H1 (cell line): ENCODE results near the gene LAMP1.
A peak's percentile ranks its signal among the peaks of the same experiment; 100 is the strongest.

ENCODE experiments used
- BACH1 ChIP-seq: IDR thresholded peaks from 2 replicates; pipeline ENCODE4 v1.6.1; 2012; ENCODE audit warnings: low read length, improper control_type of control experiment
- CBX8 ChIP-seq: fragments of 300-800, 300-1000 bp; sonication (generic); IDR thresholded peaks from 2 replicates; pipeline ENCODE4 v1.7.1; 2016; ENCODE audit warnings: low read depth, low read length, borderline replicate concordance
- CEBPB ChIP-seq: IDR thresholded peaks from 2 replicates; pipeline ENCODE4 v1.6.1; 2012; ENCODE audit warnings: low read depth, low read length
- CHD2 ChIP-seq: IDR thresholded peaks from 2 replicates; pipeline ENCODE4 v1.6.1; 2012; ENCODE audit warnings: low read length, improper control_type of control experiment
- KDM4A ChIP-seq: IDR thresholded peaks from one replicate; pipeline ENCODE4 v1.7.1; 2012; ENCODE audit warnings: low read depth, mild to moderate bottlenecking, moderate library complexity, low read length, inconsistent platforms; ENCODE audit not compliant: severe bottlenecking
- POLR2A ChIP-seq, 2 experiments: IDR thresholded peaks; 1 replicate in 1 of 2; 2 replicates in 1 of 2; pipeline ENCODE4 v1.6.1; 2011; ENCODE audit warnings: low read depth in 2 of 2, low read length in 2 of 2, mild to moderate bottlenecking in 2 of 2; ENCODE audit errors: control extremely low read depth in 1 of 2
- POLR2AphosphoS5 ChIP-seq: IDR thresholded peaks from 2 replicates; pipeline ENCODE4 v1.6.1; 2011; ENCODE audit warnings: low read depth, low read length
- SP4 ChIP-seq: IDR thresholded peaks from 2 replicates; pipeline ENCODE4 v1.6.1; 2012; ENCODE audit warnings: low read length, inconsistent platforms
- TAF1 ChIP-seq: IDR thresholded peaks from 2 replicates; pipeline ENCODE4 v1.6.1; 2011; ENCODE audit warnings: mild to moderate bottlenecking, low read depth, low read length
- TEAD4 ChIP-seq: IDR thresholded peaks from 2 replicates; pipeline ENCODE4 v1.6.1; 2012; ENCODE audit warnings: low read depth, low read length, inconsistent platforms, mixed read lengths
- TF ChIP-seq, protein P1 (sequence below), 3 experiments: IDR thresholded peaks; 1 replicate in 2 of 3; 2 replicates in 1 of 3; pipeline versions ENCODE4 v1.5.1 to v1.6.1; 2011; ENCODE audit warnings: low read length in 3 of 3, mild to moderate bottlenecking in 3 of 3, inconsistent platforms in 2 of 3, low read depth in 1 of 3, moderate library complexity in 1 of 3; ENCODE audit not compliant: insufficient read depth in 1 of 3; ENCODE audit errors: control extremely low read depth in 1 of 3
- TF ChIP-seq, protein P2 (sequence below): IDR thresholded peaks from 2 replicates; pipeline ENCODE4 v1.6.1; 2012; ENCODE audit warnings: inconsistent platforms

DNA sequence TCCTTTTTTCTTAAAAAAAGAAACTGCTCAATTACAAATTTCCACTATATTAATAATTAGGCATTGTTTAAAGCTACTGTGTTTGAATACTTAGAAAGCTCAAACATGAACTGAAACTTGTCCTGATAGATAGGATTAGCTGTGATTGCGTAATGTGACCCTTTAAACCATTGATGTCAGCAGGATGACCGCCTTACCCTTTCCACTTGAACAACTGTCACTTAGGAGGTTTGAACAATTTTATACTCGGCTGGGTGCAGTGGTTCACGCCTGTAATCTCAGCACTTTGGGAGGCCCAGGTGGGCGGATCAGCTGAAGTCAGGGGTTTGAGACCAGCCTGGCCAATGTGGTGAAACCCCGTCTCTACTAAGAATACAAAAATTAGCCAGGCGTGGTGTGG, 2.9 kb downstream of the LAMP1 start:
- TF ChIP-seq CEBPB (peak; percentile 87; the same call in 1 of the 2 replicates), BACH1 (no peak), CBX8 (no peak), POLR2A (IDR thresholded peaks at IDR 0.05; ENCODE audit: control extremely low read depth in 1 of 2, low read depth in 2 of 2, low read length in 2 of 2) (no peak), TEAD4 (no peak), TAF1 (no peak), POLR2AphosphoS5 (no peak), KDM4A (no peak), CHD2 (no peak), SP4 (no peak)
- TF ChIP-seq, protein P1, sequence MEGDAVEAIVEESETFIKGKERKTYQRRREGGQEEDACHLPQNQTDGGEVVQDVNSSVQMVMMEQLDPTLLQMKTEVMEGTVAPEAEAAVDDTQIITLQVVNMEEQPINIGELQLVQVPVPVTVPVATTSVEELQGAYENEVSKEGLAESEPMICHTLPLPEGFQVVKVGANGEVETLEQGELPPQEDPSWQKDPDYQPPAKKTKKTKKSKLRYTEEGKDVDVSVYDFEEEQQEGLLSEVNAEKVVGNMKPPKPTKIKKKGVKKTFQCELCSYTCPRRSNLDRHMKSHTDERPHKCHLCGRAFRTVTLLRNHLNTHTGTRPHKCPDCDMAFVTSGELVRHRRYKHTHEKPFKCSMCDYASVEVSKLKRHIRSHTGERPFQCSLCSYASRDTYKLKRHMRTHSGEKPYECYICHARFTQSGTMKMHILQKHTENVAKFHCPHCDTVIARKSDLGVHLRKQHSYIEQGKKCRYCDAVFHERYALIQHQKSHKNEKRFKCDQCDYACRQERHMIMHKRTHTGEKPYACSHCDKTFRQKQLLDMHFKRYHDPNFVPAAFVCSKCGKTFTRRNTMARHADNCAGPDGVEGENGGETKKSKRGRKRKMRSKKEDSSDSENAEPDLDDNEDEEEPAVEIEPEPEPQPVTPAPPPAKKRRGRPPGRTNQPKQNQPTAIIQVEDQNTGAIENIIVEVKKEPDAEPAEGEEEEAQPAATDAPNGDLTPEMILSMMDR (IDR thresholded peaks at IDR 0.05; ENCODE audit: control extremely low read depth in 1 of 3, insufficient read depth in 1 of 3, low read depth in 1 of 3, low read length in 3 of 3), result no peak
- TF ChIP-seq, protein P2, sequence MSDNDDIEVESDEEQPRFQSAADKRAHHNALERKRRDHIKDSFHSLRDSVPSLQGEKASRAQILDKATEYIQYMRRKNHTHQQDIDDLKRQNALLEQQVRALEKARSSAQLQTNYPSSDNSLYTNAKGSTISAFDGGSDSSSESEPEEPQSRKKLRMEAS, result no peak
